Ureter (tissue), 1 donor: ENCODE results near the gene DUSP16. TPM values are rescaled to one million over a fixed set of nuclear protein-coding genes. Genes with fewer than 3 reads are reported as not detected.
"Not testable (repeated sequence)": the region's sequence is repeated elsewhere in the genome, so short reads cannot be mapped to it uniquely, and the experiment has no call there.

ENCODE experiments used
- DNase-seq: peaks from one replicate; pipeline ENCODE4 v3.0.0-alpha.2; 2020; ENCODE audit warnings: low spot score
- total RNA-seq: library from RNA; stranded (reverse); gene quantifications from one replicate; pipeline ENCODE4 v1.2.4, GENCODE V29; 2023
- donor health status: DM: yes; HTN: yes; CAD: no.

The DUSP16 gene
- total RNA-seq, 1 donor from 2014 or later: 77.0 TPM

- peak; percentile 30 for DNase-seq
Observed at GRCh38 chr12:12583510-12584178, 21.0 kb upstream of the DUSP16 start.

GRCh38 chr12:12582895-12583303 lies 20.2 kb upstream of the DUSP16 start:
- DNase-seq: peak; percentile 68

GRCh38 chr12:12582193-12582881 lies 19.7 kb upstream of the DUSP16 start:
- DNase-seq: peak; percentile 29

GRCh38 chr12:12580716-12581115 lies 18.1 kb upstream of the DUSP16 start:
- not testable (repeated sequence) for DNase-seq

GRCh38 chr12:12577786-12578185 lies 15.1 kb upstream of the DUSP16 start:
- DNase-seq: no peak

- DNase-seq: no peak
Observed at GRCh38 chr12:12572659-12573058, 10.0 kb upstream of the DUSP16 start.

GRCh38 chr12:12565971-12566370 lies 3.3 kb upstream of the DUSP16 start:
- DNase-seq: not testable (repeated sequence)

GRCh38 chr12:12564911-12565310 lies 2.2 kb upstream of the DUSP16 start:
- no peak for DNase-seq

- no peak for DNase-seq
Observed at GRCh38 chr12:12563290-12563928, 746 bp upstream of the DUSP16 start.

- DNase-seq: peak; percentile 47
Observed at GRCh38 chr12:12562016-12562483, 613 bp downstream of the DUSP16 start.

GRCh38 chr12:12561371-12562015 lies 1.2 kb downstream of the DUSP16 start:
- DNase-seq: peak; percentile 64

GRCh38 chr12:12560587-12561370 lies 1.9 kb downstream of the DUSP16 start:
- peak; percentile 67 for DNase-seq

GRCh38 chr12:12559719-12560296 lies 2.9 kb downstream of the DUSP16 start:
- no peak for DNase-seq

- DNase-seq: no peak
Observed at GRCh38 chr12:12558291-12558690, 4.4 kb downstream of the DUSP16 start.

- DNase-seq: no peak
Observed at GRCh38 chr12:12557733-12558132, 4.9 kb downstream of the DUSP16 start.

GRCh38 chr12:12555656-12556055 lies 7.0 kb downstream of the DUSP16 start:
- no peak for DNase-seq

- no peak for DNase-seq
Observed at GRCh38 chr12:12553208-12553785, 9.4 kb downstream of the DUSP16 start.

- no peak for DNase-seq
Observed at GRCh38 chr12:12551115-12551514, 11.5 kb downstream of the DUSP16 start.

- no peak for DNase-seq
Observed at GRCh38 chr12:12550277-12550676, 12.4 kb downstream of the DUSP16 start.

GRCh38 chr12:12549426-12549825 lies 13.2 kb downstream of the DUSP16 start:
- no peak for DNase-seq

GRCh38 chr12:12548713-12549112 lies 13.9 kb downstream of the DUSP16 start:
- no peak for DNase-seq
